ENCODE measurements around the gene PHF21A.

PHF21A gene

DNA sequence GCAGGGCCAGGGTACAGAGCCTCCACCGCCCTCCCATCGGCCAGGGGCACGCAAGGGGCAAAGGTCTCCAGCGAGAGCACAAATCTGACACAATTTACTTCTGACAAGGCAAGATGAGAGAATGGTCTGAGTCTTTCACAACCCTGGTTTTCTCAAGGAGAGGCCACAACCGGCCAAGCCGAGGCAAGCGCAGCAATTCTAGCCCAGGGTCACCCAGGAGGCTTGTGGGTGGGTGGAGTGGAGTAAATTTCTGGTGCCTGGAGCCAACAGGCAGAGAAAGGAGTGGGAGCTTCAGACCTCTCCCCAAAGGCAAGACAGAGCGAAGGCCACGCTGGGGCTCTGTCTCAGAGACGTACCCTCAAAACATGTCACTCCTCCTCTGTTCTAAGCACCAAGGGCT is 189.5 kb downstream of the PHF21A start:
- DNase-seq = no peak

GRCh38 chr11:45930951-45931570 is 190.2 kb downstream of the PHF21A start:
- DNase-seq = no peak

DNA sequence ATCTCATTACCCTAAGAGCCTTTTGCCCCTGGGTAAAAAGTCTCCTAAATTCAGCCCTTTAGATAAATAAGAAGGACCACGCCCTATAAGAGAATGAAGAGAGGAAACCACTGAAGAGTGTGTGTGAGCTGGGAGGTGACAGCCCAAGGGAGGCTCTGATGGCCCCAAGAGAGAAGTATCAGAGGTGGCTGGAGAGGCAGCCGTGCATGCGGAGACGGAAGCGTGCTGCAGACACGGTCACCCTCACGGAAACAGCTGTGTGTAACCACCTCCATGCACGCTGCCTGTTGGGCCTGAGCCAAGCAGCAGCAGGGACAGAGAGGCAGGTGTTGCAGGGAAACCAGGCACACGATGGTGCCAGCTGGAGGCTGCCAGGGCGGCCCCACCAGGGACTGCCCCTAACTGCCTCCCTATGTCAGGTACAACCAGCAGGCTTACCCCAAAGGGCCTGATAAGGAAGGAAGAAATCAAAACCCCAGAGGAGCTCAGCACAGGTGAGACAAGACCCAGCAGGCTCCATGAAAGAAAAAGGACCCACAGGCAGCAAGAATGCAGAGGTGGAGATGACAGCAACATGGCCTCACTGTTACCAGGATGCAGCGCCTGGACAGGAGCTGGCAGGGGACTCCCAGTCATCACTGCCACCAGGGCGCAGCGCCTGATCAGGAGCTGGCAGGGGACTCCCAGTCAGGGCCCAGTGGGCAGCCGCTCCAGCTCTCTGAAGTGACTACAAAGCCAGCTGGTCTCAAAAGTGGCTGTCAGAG is 191.0 kb downstream of the PHF21A start:
- peak; percentile 26 for DNase-seq

DNA sequence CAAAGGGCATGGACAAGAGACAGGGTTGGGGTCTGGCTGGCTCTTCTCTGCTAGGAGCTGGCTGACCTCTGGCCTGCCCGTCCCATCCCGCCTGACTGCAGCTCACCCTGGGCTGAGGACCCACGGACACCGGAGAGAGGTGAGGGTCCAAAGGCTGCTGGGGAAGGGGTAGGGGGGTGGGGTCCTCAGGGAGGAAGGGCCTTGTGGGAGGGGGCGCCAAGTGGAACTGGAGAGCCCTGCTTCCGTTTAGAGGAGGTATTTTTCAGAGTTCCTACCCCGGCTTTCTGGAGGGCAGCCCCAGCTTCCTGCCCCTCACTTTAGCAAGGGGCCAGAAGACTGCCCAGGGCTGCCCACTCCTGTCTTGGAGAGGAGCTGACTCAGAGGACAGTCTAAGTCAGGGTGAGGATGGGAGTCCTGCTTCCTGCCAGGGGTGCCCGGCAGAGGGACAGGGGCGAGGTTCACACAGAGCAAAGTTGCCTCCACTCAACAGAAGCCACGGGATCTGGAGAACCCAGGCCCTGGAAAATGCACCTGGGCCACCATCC is 191.7 kb downstream of the PHF21A start:
- DNase-seq = no peak

DNA sequence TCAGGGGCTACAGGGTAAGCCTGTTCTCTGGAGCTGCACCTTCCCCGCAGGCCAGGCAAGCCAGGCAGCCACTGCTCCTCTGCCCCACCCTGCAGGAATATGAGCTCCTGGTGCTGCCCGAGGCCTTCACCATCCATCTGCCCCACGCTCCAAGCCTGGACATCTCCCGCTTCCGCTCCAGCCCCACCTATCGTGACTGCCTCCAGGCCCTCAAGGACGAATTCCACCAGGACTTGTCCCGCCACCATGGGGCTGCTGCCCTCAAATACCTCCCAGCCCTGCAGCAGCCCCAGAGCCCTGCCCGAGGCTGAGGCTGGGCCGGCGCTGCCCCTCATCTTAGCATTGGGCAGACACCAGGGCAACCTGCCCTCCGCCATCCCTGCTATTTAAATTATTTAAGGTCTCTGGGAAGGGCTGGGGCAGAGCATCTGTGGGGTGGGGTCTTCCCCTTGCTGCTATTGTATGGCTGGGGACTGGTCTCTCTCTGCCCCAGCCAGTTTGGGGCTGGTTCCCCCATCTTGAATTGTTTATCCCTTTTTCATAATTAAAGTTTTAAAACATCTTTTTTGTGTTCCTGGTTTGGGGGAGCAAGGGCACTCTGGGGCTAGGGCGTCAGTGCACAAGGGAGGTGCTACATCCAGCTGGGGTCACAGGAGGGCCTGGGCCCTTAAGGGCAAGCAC is 192.6 kb downstream of the PHF21A start:
- DNase-seq = no peak

GRCh38 chr11:45927684-45928413 is 193.4 kb downstream of the PHF21A start:
- DNase-seq = no peak

DNA sequence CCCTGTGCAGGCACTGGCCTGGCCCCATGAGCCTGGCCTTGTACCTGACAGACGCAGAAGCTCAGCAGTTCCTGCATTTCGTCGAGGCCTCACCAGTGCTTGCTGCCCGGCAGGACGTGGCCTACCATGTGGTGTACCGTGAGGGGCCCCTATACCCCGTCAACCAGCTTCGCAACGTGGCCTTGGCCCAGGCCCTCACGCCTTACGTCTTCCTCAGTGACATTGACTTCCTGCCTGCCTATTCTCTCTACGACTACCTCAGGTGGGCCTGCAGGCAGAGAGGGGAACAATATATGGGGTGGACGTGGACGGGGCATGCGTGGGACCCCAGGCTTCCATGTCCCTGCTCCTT is 193.9 kb downstream of the PHF21A start:
- no peak for DNase-seq

DNA sequence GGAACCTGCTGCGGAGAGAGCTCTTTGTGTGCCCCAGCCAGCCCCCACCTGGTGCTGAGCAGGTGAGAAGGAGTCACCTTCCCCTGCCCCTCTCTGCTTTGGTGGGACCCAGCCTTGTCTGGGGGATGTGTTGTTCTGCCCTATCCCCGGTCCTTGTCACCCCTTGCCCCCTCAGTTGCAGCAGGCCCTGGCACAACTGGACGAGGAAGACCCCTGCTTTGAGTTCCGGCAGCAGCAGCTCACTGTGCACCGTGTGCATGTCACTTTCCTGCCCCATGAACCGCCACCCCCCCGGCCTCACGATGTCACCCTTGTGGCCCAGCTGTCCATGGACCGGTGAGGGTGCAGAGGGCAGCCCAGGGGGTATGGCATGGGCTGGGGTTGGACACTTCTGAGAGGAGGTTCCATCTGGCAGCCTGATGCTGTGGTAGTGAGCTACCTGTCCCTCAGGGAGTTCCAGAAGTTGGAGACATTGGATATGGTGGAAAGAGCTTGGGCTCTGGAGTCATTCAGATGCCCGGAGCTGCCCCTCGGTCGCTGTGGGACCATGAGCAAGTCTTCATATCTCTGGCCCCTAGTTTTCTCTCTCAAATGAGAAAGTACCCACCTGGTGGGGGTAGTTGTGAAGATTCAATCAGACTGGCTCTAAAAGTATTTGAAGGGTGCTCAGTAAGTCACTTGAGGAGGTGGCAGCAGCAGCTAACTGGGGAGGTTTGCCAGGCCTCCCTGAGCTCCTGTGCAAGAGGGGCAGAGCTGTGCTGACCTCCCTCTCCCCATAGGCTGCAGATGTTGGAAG is 194.5 kb downstream of the PHF21A start:
- no peak for DNase-seq

GRCh38 chr11:45926001-45926401 is 195.3 kb downstream of the PHF21A start:
- DNase-seq = no peak

DNA sequence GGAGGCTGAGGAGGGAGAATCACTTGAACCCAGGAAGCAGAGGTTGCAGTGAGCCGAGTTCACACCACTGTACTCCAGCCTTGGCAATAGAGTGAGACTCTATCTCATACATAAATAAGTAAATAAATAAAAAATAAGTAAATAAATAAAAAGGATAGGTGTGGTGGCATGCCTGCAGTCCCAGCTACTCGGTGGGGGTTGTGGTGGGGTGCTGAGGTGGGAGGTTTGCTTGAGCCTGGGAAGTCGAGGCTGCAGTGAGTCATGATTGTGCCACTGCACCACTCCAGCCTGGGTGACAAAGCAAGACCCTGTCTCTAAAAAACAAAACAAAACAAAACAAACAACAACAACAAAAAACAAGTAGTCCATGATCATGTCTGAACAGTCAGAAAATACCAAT is 195.7 kb downstream of the PHF21A start:
- no peak for DNase-seq

GRCh38 chr11:45924927-45925326 is 196.3 kb downstream of the PHF21A start:
- DNase-seq = no peak

DNA sequence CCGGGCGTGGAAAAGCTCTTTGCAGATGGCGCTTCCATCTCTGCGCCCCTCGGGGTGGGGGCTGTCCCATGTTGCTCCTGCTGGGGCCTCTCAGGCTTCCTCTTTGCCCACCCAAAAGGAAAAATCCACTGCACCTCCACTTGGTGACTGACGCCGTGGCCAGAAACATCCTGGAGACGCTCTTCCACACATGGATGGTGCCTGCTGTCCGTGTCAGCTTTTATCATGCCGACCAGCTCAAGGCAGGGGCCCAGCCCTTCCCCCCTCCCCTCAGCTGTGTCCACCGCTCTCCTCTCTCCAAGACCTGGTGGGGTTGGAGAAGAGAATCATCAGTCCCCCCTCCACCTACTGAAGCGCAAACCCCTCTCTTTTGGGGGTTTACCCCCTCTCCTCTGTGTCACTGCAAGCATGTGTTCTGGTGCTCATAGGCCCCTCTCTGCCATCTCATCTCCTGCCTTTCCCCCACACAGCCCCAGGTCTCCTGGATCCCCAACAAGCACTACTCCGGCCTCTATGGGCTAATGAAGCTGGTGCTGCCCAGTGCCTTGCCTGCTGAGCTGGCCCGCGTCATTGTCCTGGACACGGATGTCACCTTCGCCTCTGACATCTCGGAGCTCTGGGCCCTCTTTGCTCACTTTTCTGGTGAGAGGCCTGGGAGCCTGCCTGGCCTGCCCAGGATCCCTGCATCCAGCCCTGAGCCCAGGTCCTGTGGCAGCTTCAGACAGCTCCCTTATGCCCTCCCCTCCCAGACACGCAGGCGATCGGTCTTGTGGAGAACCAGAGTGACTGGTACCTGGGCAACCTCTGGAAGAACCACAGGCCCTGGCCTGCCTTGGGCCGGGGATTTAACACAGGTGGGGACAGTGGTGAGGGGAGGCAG is 197.0 kb downstream of the PHF21A start:
- DNase-seq = no peak

DNA sequence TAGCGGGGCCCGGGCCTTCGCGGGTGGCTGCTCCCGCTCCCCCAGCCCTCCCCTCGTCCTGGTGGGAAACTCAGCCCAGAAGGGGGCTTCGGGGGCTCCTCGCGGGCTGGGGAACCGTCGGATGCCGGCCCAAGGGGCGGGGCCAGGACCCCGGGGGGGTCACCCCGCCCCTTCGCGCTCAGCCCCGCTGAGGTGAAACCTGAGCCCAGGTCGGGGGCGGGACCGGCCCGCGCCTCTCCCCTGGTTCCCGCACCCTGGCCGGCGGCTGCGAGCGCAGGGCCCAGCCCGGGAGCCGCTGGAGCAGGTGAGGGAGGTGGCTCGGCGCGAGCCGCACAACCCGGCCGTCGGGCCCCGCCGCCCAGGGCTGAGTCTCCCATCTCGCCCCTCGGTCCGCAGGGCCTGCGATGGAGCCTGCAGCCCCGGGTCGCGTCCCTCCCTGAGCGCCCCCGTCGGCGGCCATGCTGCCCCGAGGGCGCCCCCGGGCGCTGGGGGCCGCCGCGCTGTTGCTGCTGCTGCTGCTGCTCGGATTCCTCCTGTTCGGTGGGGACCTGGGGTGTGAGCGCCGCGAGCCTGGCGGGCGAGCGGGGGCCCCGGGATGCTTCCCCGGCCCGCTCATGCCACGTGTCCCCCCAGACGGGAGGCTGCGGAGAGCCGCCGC is 198.7 kb downstream of the PHF21A start, which contains the start of gene LARGE2:
Gene LARGE2, plus strand, starts transcription at position 232 of the 658 bp plus-strand sequence. Its CDS starts 227 bp downstream, at position 459.
- no peak for DNase-seq

GRCh38 chr11:45921561-45922424 is 199.5 kb downstream of the PHF21A start:
- DNase-seq = no peak

GRCh38 chr11:45920531-45921477 is 200.4 kb downstream of the PHF21A start:
- DNase-seq = no peak

DNA sequence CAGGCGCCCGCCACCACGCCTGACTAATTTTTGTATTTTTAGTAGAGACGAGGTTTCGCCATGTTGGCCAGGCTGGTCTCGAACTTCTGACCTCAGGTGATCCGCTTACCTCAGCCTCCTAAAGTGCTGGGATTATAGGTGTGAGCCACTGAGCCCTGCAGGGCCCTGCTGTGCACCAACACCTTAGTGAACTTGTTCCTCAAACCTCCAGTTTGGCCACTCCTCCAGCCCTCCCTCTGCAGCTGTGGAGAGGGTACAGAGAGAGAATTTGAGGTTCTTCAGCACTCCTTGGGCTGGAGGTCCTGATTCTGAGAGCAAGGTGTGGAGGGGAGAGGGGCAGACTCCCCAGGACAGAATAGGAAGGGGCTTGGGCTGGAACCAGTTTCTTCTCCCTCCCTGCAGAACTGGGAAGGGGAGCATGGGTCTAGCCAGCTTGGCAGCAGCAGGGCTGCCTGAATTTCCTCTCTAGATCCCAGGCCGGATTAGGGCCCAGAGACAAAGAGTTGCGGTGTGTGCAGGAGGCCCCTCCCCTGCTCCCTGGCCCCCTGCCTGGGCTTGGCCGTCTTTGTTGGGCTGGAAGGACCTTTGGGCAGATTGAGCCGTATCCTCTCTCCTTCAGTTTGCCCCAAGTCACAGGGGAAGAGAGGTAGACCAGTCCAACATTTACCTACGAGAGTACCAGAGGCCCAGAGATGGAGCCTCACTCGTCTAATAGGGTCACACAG is 201.3 kb downstream of the PHF21A start:
- DNase-seq = no peak

DNA sequence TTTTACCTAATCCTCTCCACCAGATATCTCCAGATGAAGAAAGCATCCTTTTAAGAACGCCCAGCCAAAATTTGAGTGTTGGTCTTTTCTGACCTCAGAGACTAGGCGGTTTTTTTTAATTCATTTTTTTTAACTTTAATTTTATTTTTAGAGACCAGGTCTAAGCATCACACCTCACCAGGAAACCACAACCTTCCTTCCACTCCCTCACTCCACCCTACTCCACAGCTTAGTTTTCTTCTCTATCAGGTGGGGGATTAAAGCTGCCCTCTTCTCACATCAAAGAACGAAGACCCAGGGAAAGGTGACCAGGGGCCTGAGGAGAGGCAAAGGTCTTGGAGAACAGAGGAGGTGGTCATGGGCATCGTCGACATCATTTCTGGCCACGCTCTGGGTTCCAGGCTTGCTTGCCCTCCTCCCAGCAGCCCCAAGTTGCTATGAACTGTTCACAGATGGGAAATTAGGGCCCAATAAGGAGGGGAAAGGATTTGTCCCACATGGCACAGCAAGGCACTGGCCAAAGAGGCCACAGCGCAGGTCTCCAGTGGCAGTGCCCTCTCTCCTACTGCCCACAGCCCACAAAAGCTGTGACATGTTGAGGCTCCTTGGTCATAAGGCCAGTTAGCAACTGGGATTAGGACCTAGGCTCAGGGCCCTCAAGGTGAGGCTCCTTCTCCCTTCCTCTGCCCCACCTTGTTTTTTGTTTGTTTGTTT is 202.1 kb downstream of the PHF21A start:
- DNase-seq = no peak

Measured in activated CD4-positive, alpha-beta T cell treated with anti-CD3 and anti-CD28 coated beads, Interleukin-2, Interleukin-6, amounts not matched to agents 100 ng/mL and 50 ng/mL, durations not matched to agents 16 hours and 8 hours (primary cell).